ENCODE data around the gene WBP1.

The WBP1 gene

GRCh38 chr2:74505448-74506246 lies 47.4 kb downstream of the WBP1 start:
- no peak for DNase-seq

DNA sequence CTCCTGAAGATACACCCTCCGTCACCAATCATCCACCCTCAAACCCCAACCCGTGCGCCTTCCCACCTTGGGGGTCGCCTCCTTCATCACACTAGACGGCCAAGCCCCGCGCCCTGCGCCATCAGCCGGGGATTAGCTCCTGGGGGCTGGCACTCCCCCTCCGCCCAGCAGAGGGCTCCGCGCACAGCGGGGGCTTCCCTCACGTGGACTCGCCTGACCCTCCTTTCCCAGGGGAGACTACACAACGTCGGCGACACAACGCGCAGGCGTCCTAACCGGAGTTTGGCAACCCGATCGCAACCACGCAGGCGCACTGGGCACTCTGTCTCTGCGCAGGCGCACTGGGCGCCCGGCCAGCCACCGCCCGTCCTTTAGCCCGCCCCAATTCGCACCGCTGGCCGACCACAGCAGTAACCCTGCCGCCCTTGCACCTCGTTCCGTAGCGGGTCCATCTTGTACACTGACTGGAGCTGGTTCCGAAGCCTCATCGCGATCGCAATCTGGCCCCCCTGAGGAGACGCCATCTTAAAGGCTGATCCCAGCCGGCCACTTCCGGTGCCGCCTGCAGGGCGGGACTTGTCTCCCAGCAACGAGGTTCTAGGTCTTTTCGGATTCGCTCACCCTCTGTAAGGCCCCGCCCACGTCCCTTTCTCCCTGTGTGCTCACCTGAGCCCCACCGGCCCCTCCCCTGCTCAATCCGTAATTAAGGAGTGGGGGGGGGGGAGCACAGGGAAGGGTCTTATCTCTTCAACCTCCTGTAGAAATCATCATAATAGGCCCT lies 49.1 kb downstream of the WBP1 start, which contains the start of gene PCGF1:
Gene PCGF1 (minus strand): TSS at position 551 of the 781 bp plus-strand sequence. CDS start 27 bp downstream, at position 524.
- peak; percentile 97 for DNase-seq

- DNase-seq = peak; percentile 25
Observed at GRCh38 chr2:74507926-74508520, 49.8 kb downstream of the WBP1 start.

DNA sequence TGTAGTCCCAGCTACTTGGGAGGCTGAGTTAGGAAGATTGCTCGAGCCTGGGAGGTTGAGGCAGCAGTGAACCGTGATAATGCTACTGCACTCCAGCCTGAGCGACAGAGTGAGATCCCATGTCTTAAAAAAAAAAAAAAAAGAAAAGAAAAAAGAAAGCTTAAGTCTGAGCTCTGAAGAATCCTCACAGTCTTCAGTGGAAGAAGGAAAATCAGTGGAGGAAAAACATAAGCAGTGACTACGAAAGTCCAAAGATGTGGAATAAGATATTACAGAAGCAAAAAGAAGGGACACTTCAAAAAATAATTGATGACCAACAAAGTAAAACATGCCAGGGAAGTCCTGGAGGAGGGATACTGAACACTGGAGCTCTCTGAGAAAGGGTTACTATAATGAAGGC lies 52.0 kb downstream of the WBP1 start:
- DNase-seq = no peak

Measured in DMS79 treated with DMSO at 0.1 percent for 48 hours (cell line).